ENCODE data around the gene MBOAT1.

Gene MBOAT1

GRCh38 chr6:20169119-20169557, 43.1 kb downstream of the MBOAT1 start:
- ATAC-seq: no peak
- no peak for TF ChIP-seq ZNF8 (CRISPR knock-in tag; IDR thresholded peaks at IDR 0.05)
- no peak for TF ChIP-seq OSR1 (CRISPR knock-in tag; IDR thresholded peaks at IDR 0.05)
- no peak for TF ChIP-seq CSRNP3 (CRISPR knock-in tag; IDR thresholded peaks at IDR 0.05)
- TF ChIP-seq RARB (CRISPR knock-in tag; IDR thresholded peaks at IDR 0.05): no peak
- TF ChIP-seq GLIS3 (CRISPR knock-in tag; IDR thresholded peaks at IDR 0.05): no peak
- TF ChIP-seq SNAI2 (CRISPR knock-in tag; IDR thresholded peaks at IDR 0.05): no peak
- no peak for TF ChIP-seq POU6F1 (CRISPR knock-in tag; IDR thresholded peaks at IDR 0.05; ENCODE audit: borderline replicate concordance, low read depth)
- no peak for TF ChIP-seq ESRRG (CRISPR knock-in tag; IDR thresholded peaks at IDR 0.05)
- TF ChIP-seq ZFP3 (CRISPR knock-in tag; IDR thresholded peaks at IDR 0.05): no peak

GRCh38 chr6:20168690-20169089, 43.6 kb downstream of the MBOAT1 start:
- TF ChIP-seq PATZ1 (CRISPR knock-in tag; IDR thresholded peaks at IDR 0.05; ENCODE audit: borderline replicate concordance) (no peak), ARNTL (CRISPR knock-in tag; IDR thresholded peaks at IDR 0.05; ENCODE audit: borderline replicate concordance, low read depth) (no peak), ZFP3 (CRISPR knock-in tag; IDR thresholded peaks at IDR 0.05) (no peak), ESRRG (CRISPR knock-in tag; IDR thresholded peaks at IDR 0.05) (no peak), SNAI2 (CRISPR knock-in tag; IDR thresholded peaks at IDR 0.05) (no peak), BACH2 (CRISPR knock-in tag; IDR thresholded peaks at IDR 0.05; ENCODE audit: borderline replicate concordance) (no peak)
- no peak for ATAC-seq

- TF ChIP-seq ZC3H10 (CRISPR knock-in tag; IDR thresholded peaks at IDR 0.05) (no peak), CSDC2 (CRISPR knock-in tag; IDR thresholded peaks at IDR 0.05) (no peak), ZNF70 (CRISPR knock-in tag; IDR thresholded peaks at IDR 0.05) (no peak), ZNF565 (CRISPR knock-in tag; conservative IDR thresholded peaks at IDR 0.05; ENCODE audit: low read depth) (no peak), ZNF8 (CRISPR knock-in tag; IDR thresholded peaks at IDR 0.05) (no peak), PATZ1 (CRISPR knock-in tag; IDR thresholded peaks at IDR 0.05; ENCODE audit: borderline replicate concordance) (no peak), PPARA (CRISPR knock-in tag; IDR thresholded peaks at IDR 0.05; ENCODE audit: borderline replicate concordance) (no peak), BACH2 (CRISPR knock-in tag; IDR thresholded peaks at IDR 0.05; ENCODE audit: borderline replicate concordance) (no peak), RARB (CRISPR knock-in tag; IDR thresholded peaks at IDR 0.05) (no peak), TSHZ2 (CRISPR knock-in tag; IDR thresholded peaks at IDR 0.05) (no peak), ZFP30 (CRISPR knock-in tag; IDR thresholded peaks at IDR 0.05) (no peak), ARNTL (CRISPR knock-in tag; IDR thresholded peaks at IDR 0.05; ENCODE audit: borderline replicate concordance, low read depth) (no peak), TCF4 (CRISPR knock-in tag; IDR thresholded peaks at IDR 0.05; ENCODE audit: borderline replicate concordance) (no peak), ESRRG (CRISPR knock-in tag; IDR thresholded peaks at IDR 0.05) (no peak), SNAI2 (CRISPR knock-in tag; IDR thresholded peaks at IDR 0.05) (no peak), TOX (CRISPR knock-in tag; IDR thresholded peaks at IDR 0.05; ENCODE audit: borderline replicate concordance) (no peak), ISL1 (CRISPR knock-in tag; IDR thresholded peaks at IDR 0.05) (no peak), CREB5 (CRISPR knock-in tag; IDR thresholded peaks at IDR 0.05; ENCODE audit: low read depth) (no peak), POU6F1 (CRISPR knock-in tag; IDR thresholded peaks at IDR 0.05; ENCODE audit: borderline replicate concordance, low read depth) (no peak)
- no peak for ATAC-seq
Measured at GRCh38 chr6:20167601-20168000, 44.7 kb downstream of the MBOAT1 start.

Data from SK-N-SH treated with all-trans-retinoic acid at 6 μM for 48 hours (cell line).